ENCODE data around the gene SPINK4. TPM values are rescaled to one million over a fixed set of nuclear protein-coding genes. Genes with fewer than 3 reads are reported as not detected.

SPINK4 gene
- total and polyA plus RNA-seq, 2 experiments from 2014 or later = not detected

- TF ChIP-seq EZH2 (IDR thresholded peaks at IDR 0.05; ENCODE audit: borderline replicate concordance) = no peak
- TF ChIP-seq CTCF (IDR thresholded peaks at IDR 0.05; ENCODE audit: poor library complexity) = no peak
- TF ChIP-seq EZH2phosphoT487 (IDR thresholded peaks at IDR 0.05; ENCODE audit: low read depth, severe bottlenecking, unreplicated experiment) = no peak
- no peak overlapping the region for H3K4me2 ChIP-seq
- H3K27me3 ChIP-seq = no peaks in the 10 kb centered on the region
- H3K36me3 ChIP-seq (replicated peaks; ENCODE audit: insufficient read depth, low read depth) = no peaks in the 10 kb centered on the region
- peaks cover 3% of the 10 kb centered on the region for H3K4me1 ChIP-seq (ENCODE audit: insufficient read depth)
- no peak for DNase-seq (ENCODE audit: low spot score)
- no peak overlapping the region for H2AFZ ChIP-seq
- H3K79me2 ChIP-seq = no peaks in the 10 kb centered on the region
- no peaks in the 10 kb centered on the region for H3K9me3 ChIP-seq (ENCODE audit: low read depth)
- H4K20me1 ChIP-seq (ENCODE audit: insufficient read depth, poor library complexity, severe bottlenecking) = no peaks in the 10 kb centered on the region
- no peak overlapping the region for H3K4me3 ChIP-seq
- 84% methylated on average over 9 of the region's 9 CpGs for WGBS (ENCODE audit: low lambda C conversion rate, missing lambda C conversion rate)
- no peaks in the 10 kb centered on the region for H3K9me2 ChIP-seq (replicated peaks; ENCODE audit: insufficient read depth)
- H3K27ac ChIP-seq = no peak overlapping the region
These were observed 5.2 kb upstream of the SPINK4 start for GRCh38 chr9:33234511-33235467.

DNA sequence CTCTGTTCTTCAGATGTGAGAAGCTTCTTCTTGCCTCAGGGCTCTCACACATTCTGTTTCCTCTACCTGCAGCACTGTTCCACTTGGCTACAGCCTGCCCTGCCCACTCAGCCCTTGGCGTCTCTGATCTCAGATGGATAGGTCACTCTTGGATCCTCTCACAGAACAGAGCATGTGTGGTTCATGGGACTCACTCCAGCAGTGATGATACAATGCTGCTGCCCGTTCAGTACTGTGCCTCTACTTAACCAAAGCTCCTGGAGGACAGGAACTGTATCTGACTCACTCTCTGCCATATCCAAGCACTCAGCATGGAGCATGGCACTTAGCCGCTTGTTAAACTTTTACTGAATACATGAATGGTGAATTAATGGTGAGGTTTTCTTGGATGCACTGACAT is 3.4 kb upstream of the SPINK4 start:
- WGBS (ENCODE audit: low lambda C conversion rate, missing lambda C conversion rate) = 77% methylated on average over 3 of the region's 3 CpGs
- H3K27ac ChIP-seq = no peak overlapping the region
- no peaks in the 10 kb centered on the region for H4K20me1 ChIP-seq (ENCODE audit: insufficient read depth, poor library complexity, severe bottlenecking)
- no peaks in the 10 kb centered on the region for H3K79me2 ChIP-seq
- no peaks in the 10 kb centered on the region for H3K27me3 ChIP-seq
- H3K4me2 ChIP-seq = no peak overlapping the region
- no peak for DNase-seq (ENCODE audit: low spot score)
- no peaks in the 10 kb centered on the region for H3K9me2 ChIP-seq (replicated peaks; ENCODE audit: insufficient read depth)
- no peak overlapping the region for H2AFZ ChIP-seq
- H3K4me1 ChIP-seq (ENCODE audit: insufficient read depth) = peaks cover 9% of the 10 kb centered on the region
- H3K36me3 ChIP-seq (replicated peaks; ENCODE audit: insufficient read depth, low read depth) = no peaks in the 10 kb centered on the region
- TF ChIP-seq CTCF (IDR thresholded peaks at IDR 0.05; ENCODE audit: poor library complexity) (no peak), EZH2 (IDR thresholded peaks at IDR 0.05; ENCODE audit: borderline replicate concordance) (no peak), EZH2phosphoT487 (IDR thresholded peaks at IDR 0.05; ENCODE audit: low read depth, severe bottlenecking, unreplicated experiment) (no peak)
- H3K4me3 ChIP-seq = no peak overlapping the region
- H3K9me3 ChIP-seq (ENCODE audit: low read depth) = no peaks in the 10 kb centered on the region

GRCh38 chr9:33241298-33241697 is 1.3 kb downstream of the SPINK4 start:
- H3K4me1 ChIP-seq (ENCODE audit: insufficient read depth) = peaks cover 9% of the 10 kb centered on the region
- no peak for DNase-seq (ENCODE audit: low spot score)
- H3K27me3 ChIP-seq = no peaks in the 10 kb centered on the region
- no peaks in the 10 kb centered on the region for H3K36me3 ChIP-seq (replicated peaks; ENCODE audit: insufficient read depth, low read depth)
- no peak overlapping the region for H3K4me2 ChIP-seq
- no peak overlapping the region for H3K4me3 ChIP-seq
- H3K9me3 ChIP-seq (ENCODE audit: low read depth) = no peaks in the 10 kb centered on the region
- H2AFZ ChIP-seq = no peak overlapping the region
- TF ChIP-seq CTCF (IDR thresholded peaks at IDR 0.05; ENCODE audit: poor library complexity) (no peak), EZH2phosphoT487 (IDR thresholded peaks at IDR 0.05; ENCODE audit: low read depth, severe bottlenecking, unreplicated experiment) (no peak), EZH2 (IDR thresholded peaks at IDR 0.05; ENCODE audit: borderline replicate concordance) (no peak)
- no peaks in the 10 kb centered on the region for H3K9me2 ChIP-seq (replicated peaks; ENCODE audit: insufficient read depth)
- no peaks in the 10 kb centered on the region for H4K20me1 ChIP-seq (ENCODE audit: insufficient read depth, poor library complexity, severe bottlenecking)
- no peaks in the 10 kb centered on the region for H3K79me2 ChIP-seq
- H3K27ac ChIP-seq = no peak overlapping the region
- WGBS (ENCODE audit: low lambda C conversion rate, missing lambda C conversion rate) = 92% methylated on average over 5 of the region's 5 CpGs
